B cell (primary cell): ENCODE measurements around the gene ZMYND10. TPM values are rescaled to one million over a fixed set of nuclear protein-coding genes. Genes with fewer than 3 reads are reported as not detected.

ENCODE experiments used
- ATAC-seq: fragments of 200-7000 bp; cut with Tn5 transposase; one replicate; pipeline ENCODE4 v1.10.0; 2021; ENCODE audit warnings: low read depth, mild to moderate bottlenecking, moderate number of reproducible peaks, moderate library complexity
- CTCF ChIA-PET: fragments of 350-600 bp; sonication (Branson Sonifier 250); formaldehyde crosslinking; loops from one replicate; lab custom pipeline; 2021; ENCODE audit warnings: antibody characterized with exemption, inconsistent platforms; lab: Charles Lee
- POLR2A ChIA-PET: fragments of 350-600 bp; sonication (Branson Sonifier 250); formaldehyde crosslinking; loops from one replicate; lab custom pipeline; 2021; ENCODE audit warnings: antibody characterized with exemption; lab: Charles Lee
- DNase-seq: peaks from one replicate; pipeline ENCODE4 v3.0.0; 2013
- H2AFZ ChIP-seq: 2 replicates; pipeline ENCODE4 v1.6.1; 2012; ENCODE audit warnings: mild to moderate bottlenecking, low read depth, low read length; ENCODE audit not compliant: insufficient read depth, poor library complexity, severe bottlenecking
- H3K27ac ChIP-seq, 2 donors: 1 replicate in 1 of 2; 2 replicates in 1 of 2; pipeline ENCODE4 v1.5.1; 2012 to 2013; ENCODE audit warnings: low read length in 2 of 2, mild to moderate bottlenecking in 2 of 2, moderate library complexity in 1 of 2
- H3K27me3 ChIP-seq, 4 experiments: fragments of 200-600 bp in 1 of 4; sonication (generic) in 1 of 4; replicated peaks in 1 of 4; 1 replicate in 2 of 4; 2 replicates in 2 of 4; pipeline versions ENCODE4 v1.6.1 to v1.7.0; 2013 to 2016; ENCODE audit warnings: low read length in 3 of 4, mild to moderate bottlenecking in 2 of 4, mixed read lengths in 1 of 4, moderate library complexity in 1 of 4; ENCODE audit not compliant: insufficient read depth in 4 of 4, control insufficient read depth in 3 of 4; ENCODE audit errors: control extremely low read depth in 1 of 4
- H3K36me3 ChIP-seq, 2 experiments: replicated peaks in 1 of 2; 1 replicate in 1 of 2; 2 replicates in 1 of 2; pipeline versions ENCODE4 v1.6.1 to v1.7.1; 2013; ENCODE audit warnings: low read length in 1 of 2; ENCODE audit not compliant: insufficient read depth in 2 of 2, control insufficient read depth in 1 of 2; ENCODE audit errors: control extremely low read depth in 1 of 2, extremely low read depth in 1 of 2
- H3K4me1 ChIP-seq, 2 donors: fragments of 200-600 bp in 1 of 2; sonication (generic) in 1 of 2; 1 replicate in 1 of 2; 2 replicates in 1 of 2; pipeline versions ENCODE4 v1.5.1 to v1.6.1; 2013 to 2017; ENCODE audit warnings: low read length in 2 of 2; ENCODE audit not compliant: control insufficient read depth in 2 of 2, insufficient read depth in 2 of 2
- H3K4me2 ChIP-seq: replicated peaks from 2 replicates; pipeline ENCODE3; 2012; ENCODE audit warnings: mild to moderate bottlenecking, low read depth, low read length; ENCODE audit not compliant: poor library complexity, severe bottlenecking
- H3K4me3 ChIP-seq, 5 experiments: fragments of 200-600 bp in 1 of 5; sonication (generic) in 1 of 5; 1 replicate in 3 of 5; 2 replicates in 2 of 5; pipeline versions ENCODE4 v1.5.1 to v1.7.0; 2011 to 2016; ENCODE audit warnings: low read length in 4 of 5, mild to moderate bottlenecking in 4 of 5, low read depth in 2 of 5, control low read depth in 1 of 5, moderate library complexity in 1 of 5; ENCODE audit not compliant: insufficient read depth in 1 of 5; ENCODE audit errors: control extremely low read depth in 1 of 5, extremely low read depth in 1 of 5
- H3K79me2 ChIP-seq: fragments of 200-600 bp; sonication (generic); one replicate; pipeline ENCODE4 v1.6.0; 2016; ENCODE audit warnings: low read length; ENCODE audit not compliant: control insufficient read depth, insufficient read depth
- H3K9ac ChIP-seq: fragments of 200-600 bp; sonication (generic); 2 replicates; pipeline ENCODE4 v1.6.1; 2017; ENCODE audit warnings: mild to moderate bottlenecking, low read length, moderate library complexity
- H3K9me3 ChIP-seq, 3 donors: one replicate each; pipeline versions ENCODE4 v1.6.1 to v1.7.1; 2013; ENCODE audit warnings: low read length in 2 of 3; ENCODE audit not compliant: control insufficient read depth in 2 of 3, insufficient read depth in 1 of 3; ENCODE audit errors: control extremely low read depth in 1 of 3
- H4K20me1 ChIP-seq: 2 replicates; pipeline ENCODE4 v1.6.0; 2012; ENCODE audit warnings: mild to moderate bottlenecking, low read length; ENCODE audit not compliant: insufficient read depth, control insufficient read depth, poor library complexity, severe bottlenecking
- H3K27ac Mint-ChIP-seq: one replicate; pipeline ENCODE4 v1.8.0; 2021; ENCODE audit warnings: mixed read lengths
- H3K27me3 Mint-ChIP-seq: one replicate; pipeline ENCODE4 v1.8.0; 2021; ENCODE audit warnings: mixed read lengths
- H3K4me1 Mint-ChIP-seq: one replicate; pipeline ENCODE4 v1.8.0; 2021; ENCODE audit warnings: mixed read lengths
- H3K4me3 Mint-ChIP-seq: one replicate; pipeline ENCODE4 v1.8.0; 2021; ENCODE audit warnings: mixed read lengths
- H3K9me3 Mint-ChIP-seq: one replicate; pipeline ENCODE4 v1.8.0; 2022; ENCODE audit warnings: mixed read lengths; ENCODE audit not compliant: insufficient read depth
- CTCF ChIP-seq: fragments of 200-600 bp; IDR thresholded peaks from one replicate; pipeline ENCODE4 v1.8.0; 2022; ENCODE audit warnings: antibody characterized with exemption, mild to moderate bottlenecking
- EZH2 ChIP-seq: IDR thresholded peaks from 2 replicates; pipeline ENCODE4 v1.6.1; 2012; ENCODE audit warnings: borderline replicate concordance, low read depth, mild to moderate bottlenecking, moderate library complexity, low read length; ENCODE audit not compliant: insufficient read depth, poor library complexity, severe bottlenecking
- WGBS: methylation state at CpG from one replicate; pipeline ENCODE4 v1.1.5; 2013; ENCODE audit warnings: missing lambda C conversion rate; ENCODE audit not compliant: insufficient coverage; 5-methylcytosine and 5-hydroxymethylcytosine counted together
- intact Hi-C: fragments of 100-400 bp; cut with micrococcal nuclease; formaldehyde crosslinking; loops from one replicate; pipeline ENCODE4 v1.10.0; 2022
- polyA plus RNA-seq: library from polyadenylated mRNA; depleted of rRNA; stranded (reverse); fragments of >200 nt; gene quantifications from 2 replicates; pipeline ENCODE4 v1.2.3, GENCODE V29; 2012
- total RNA-seq, 2 donors: library from RNA; stranded (reverse); fragments of 120-200 nt in 1 of 2; gene quantifications; 1 replicate in 1 of 2; 2 replicates in 1 of 2; pipeline versions ENCODE4 v1.2.3 to v1.2.4, GENCODE V29; 2013 to 2022

ZMYND10 gene
- total and polyA plus RNA-seq, 2 donors (not counting 1 experiment from before 2014, with no cell fraction given) = 1.8 to 2.4 TPM

- no peaks in the 10 kb centered on the region for H3K9me3 Mint-ChIP-seq
- no peaks in the 10 kb centered on the region for H3K79me2 ChIP-seq
- ATAC-seq (no peak), DNase-seq (no peak)
- no peaks in the 10 kb centered on the region for H3K27me3 ChIP-seq
- H3K36me3 ChIP-seq = no peaks in the 10 kb centered on the region
- no peaks in the 10 kb centered on the region for H3K9me3 ChIP-seq
- H3K27me3 Mint-ChIP-seq = peaks cover 12% of the 10 kb centered on the region
- H3K4me2 ChIP-seq = no peak overlapping the region
- no peaks in the 10 kb centered on the region for H4K20me1 ChIP-seq
- TF ChIP-seq CTCF (no peak), EZH2 (no peak)
- H3K4me1 Mint-ChIP-seq = no peaks in the 10 kb centered on the region
- H3K4me1 ChIP-seq = no peaks in the 10 kb centered on the region
- no peak overlapping the region for H3K9ac ChIP-seq
- ChIA-PET POLR2A (no interaction called here), CTCF (no interaction called here)
- H3K27ac ChIP-seq = no peak overlapping the region
- intact Hi-C loops = no loop called here
- no peak overlapping the region for H2AFZ ChIP-seq
- H3K4me3 ChIP-seq = no peak overlapping the region
- WGBS = 78% methylated on average over 11 of the region's 12 CpGs
- H3K27ac Mint-ChIP-seq = no peak overlapping the region
- no peak overlapping the region for H3K4me3 Mint-ChIP-seq
Measured at GRCh38 chr3:50373146-50374051, 27.9 kb upstream of the ZMYND10 start.

- Mint-ChIP-seq H3K27ac (no peak overlapping the region), H3K4me1 (no peaks in the 10 kb centered on the region), H3K9me3 (no peaks in the 10 kb centered on the region), H3K4me3 (no peak overlapping the region), H3K27me3 (peaks cover 12% of the 10 kb centered on the region)
- no peak overlapping the region for H3K4me3 ChIP-seq
- H3K4me2 ChIP-seq = no peak overlapping the region
- 69% methylated on average over 8 of the region's 8 CpGs for WGBS
- no peaks in the 10 kb centered on the region for H3K79me2 ChIP-seq
- no peak overlapping the region for H3K27ac ChIP-seq
- H3K9me3 ChIP-seq = no peaks in the 10 kb centered on the region
- TF ChIP-seq CTCF (no peak), EZH2 (no peak)
- no peaks in the 10 kb centered on the region for H3K36me3 ChIP-seq
- intact Hi-C loops = no loop called here
- no peak overlapping the region for H3K9ac ChIP-seq
- no peak for DNase-seq
- no peaks in the 10 kb centered on the region for H4K20me1 ChIP-seq
- no peak for ATAC-seq
- ChIA-PET CTCF (no interaction called here), POLR2A (no interaction called here)
- H3K4me1 ChIP-seq = no peaks in the 10 kb centered on the region
- no peak overlapping the region for H2AFZ ChIP-seq
- no peaks in the 10 kb centered on the region for H3K27me3 ChIP-seq
Measured at GRCh38 chr3:50372349-50372748, 26.8 kb upstream of the ZMYND10 start.
